ENCODE measurements around the gene TARM1. TPM values are rescaled to one million over a fixed set of nuclear protein-coding genes. Genes with fewer than 3 reads are reported as not detected.

Gene TARM1
- total RNA-seq, 1 donor = not detected

GRCh38 chr19:54084410-54084809 lies 3.2 kb upstream of the TARM1 start:
- no peak for TF ChIP-seq CTCF (IDR thresholded peaks at IDR 0.05; ENCODE audit: insufficient read depth, low read depth, low read length)
- no peak overlapping the region for H3K4me3 ChIP-seq (ENCODE audit: low read depth, low read length)
- DNase-seq (ENCODE audit: low read depth) = no peak

- H3K4me3 ChIP-seq (ENCODE audit: low read depth, low read length) = no peak overlapping the region
- no peak for DNase-seq (ENCODE audit: low read depth)
- TF ChIP-seq CTCF (IDR thresholded peaks at IDR 0.05; ENCODE audit: insufficient read depth, low read depth, low read length) = no peak
Observed at GRCh38 chr19:54077334-54077733, 3.8 kb downstream of the TARM1 start.

GRCh38 chr19:54074851-54075250 lies 6.3 kb downstream of the TARM1 start:
- H3K4me3 ChIP-seq (ENCODE audit: low read depth, low read length) = no peak overlapping the region
- TF ChIP-seq CTCF (IDR thresholded peaks at IDR 0.05; ENCODE audit: insufficient read depth, low read depth, low read length) = no peak
- no peak for DNase-seq (ENCODE audit: low read depth)

- TF ChIP-seq CTCF (IDR thresholded peaks at IDR 0.05; ENCODE audit: insufficient read depth, low read depth, low read length) = no peak
- no peak overlapping the region for H3K4me3 ChIP-seq (ENCODE audit: low read depth, low read length)
- no peak for DNase-seq (ENCODE audit: low read depth)
Observed at GRCh38 chr19:54073829-54074228, 7.3 kb downstream of the TARM1 start.

- no peak for TF ChIP-seq CTCF (IDR thresholded peaks at IDR 0.05; ENCODE audit: insufficient read depth, low read depth, low read length)
- H3K4me3 ChIP-seq (ENCODE audit: low read depth, low read length) = no peak overlapping the region
- DNase-seq (ENCODE audit: low read depth) = no peak
Observed at GRCh38 chr19:54069470-54069869, 11.7 kb downstream of the TARM1 start.

- H3K4me3 ChIP-seq (ENCODE audit: low read depth, low read length) = no peak within 1 kb of the TSS
- no peak for TF ChIP-seq CTCF (IDR thresholded peaks at IDR 0.05; ENCODE audit: insufficient read depth, low read depth, low read length)
- DNase-seq (ENCODE audit: low read depth) = no peak
Observed at GRCh38 chr19:54063350-54064116, 17.6 kb downstream of the TARM1 start, which contains the start of gene VSTM1. Gene VSTM1, minus strand, starts transcription at chr19:54063897. Its CDS starts 120 bp downstream, at chr19:54063777.

GRCh38 chr19:54062643-54063042 lies 18.5 kb downstream of the TARM1 start:
- no peak overlapping the region for H3K4me3 ChIP-seq (ENCODE audit: low read depth, low read length)
- no peak for TF ChIP-seq CTCF (IDR thresholded peaks at IDR 0.05; ENCODE audit: insufficient read depth, low read depth, low read length)
- DNase-seq (ENCODE audit: low read depth) = no peak
